Mesodermal cell (in vitro differentiated cells): Measurements from ENCODE around the gene TLR7.

Experiments used
- H3K27ac ChIP-seq: 2 replicates; pipeline ENCODE4 v1.7.0; 2013; ENCODE audit warnings: mild to moderate bottlenecking, low read depth, low read length, moderate library complexity; ENCODE audit not compliant: severe bottlenecking
- H3K36me3 ChIP-seq: 2 replicates; pipeline ENCODE4 v1.7.1; 2013; ENCODE audit warnings: mild to moderate bottlenecking, low read length, moderate library complexity; ENCODE audit not compliant: control insufficient read depth, insufficient read depth
- H3K4me1 ChIP-seq: one replicate; pipeline ENCODE4 v1.7.1; 2013; ENCODE audit warnings: mild to moderate bottlenecking, low read length; ENCODE audit not compliant: insufficient read depth, control insufficient read depth, poor library complexity, severe bottlenecking
- H3K4me3 ChIP-seq: 2 replicates; pipeline ENCODE4 v1.7.0; 2013; ENCODE audit warnings: low read length, control low read depth, mild to moderate bottlenecking; ENCODE audit not compliant: insufficient read depth, poor library complexity, severe bottlenecking; ENCODE audit errors: extremely low read depth
- H3K9me3 ChIP-seq: 2 replicates; pipeline ENCODE4 v1.7.1; 2013; ENCODE audit warnings: mild to moderate bottlenecking, low read length, moderate library complexity; ENCODE audit not compliant: control insufficient read depth
- WGBS, 2 experiments: methylation state at CpG; one replicate each; pipeline ENCODE4 v1.1.5; 2013; ENCODE audit warnings: missing lambda C conversion rate in 2 of 2; ENCODE audit not compliant: insufficient coverage in 2 of 2; 5-methylcytosine and 5-hydroxymethylcytosine counted together

Gene TLR7

GRCh38 chrX:12887767-12888166, 20.9 kb downstream of the TLR7 start:
- Histone ChIP-seq H3K4me3 (no peak overlapping the region), H3K27ac (no peak overlapping the region), H3K9me3 (no peaks in the 10 kb centered on the region), H3K36me3 (no peaks in the 10 kb centered on the region), H3K4me1 (no peaks in the 10 kb centered on the region)
- 78% methylated on average over 1 of the region's 3 CpGs; no CpG with 5 or more reads in 1 of the 2 experiments for whole genome bisulfite sequencing, 2 experiments

- H3K27ac ChIP-seq: no peak overlapping the region
- WGBS, 2 experiments: 72 to 88% methylated on average over 2 to 3 of the region's 5 CpGs
- H3K4me1 ChIP-seq: no peaks in the 10 kb centered on the region
- H3K9me3 ChIP-seq: no peaks in the 10 kb centered on the region
- H3K4me3 ChIP-seq: no peak overlapping the region
- no peaks in the 10 kb centered on the region for H3K36me3 ChIP-seq
Measured at GRCh38 chrX:12890467-12890866, 23.6 kb downstream of the TLR7 start.

GRCh38 chrX:12891171-12891570, 24.3 kb downstream of the TLR7 start:
- Histone ChIP-seq H3K36me3 (no peaks in the 10 kb centered on the region), H3K4me3 (no peak overlapping the region), H3K27ac (no peak overlapping the region), H3K9me3 (no peaks in the 10 kb centered on the region), H3K4me1 (no peaks in the 10 kb centered on the region)
- WGBS, 2 experiments: 100% methylated on average over 1 of the region's 4 CpGs

- Histone ChIP-seq H3K36me3 (no peaks in the 10 kb centered on the region), H3K27ac (no peak overlapping the region), H3K4me1 (no peaks in the 10 kb centered on the region), H3K4me3 (no peak overlapping the region), H3K9me3 (no peaks in the 10 kb centered on the region)
- WGBS, 2 experiments: no CpG with 5 or more reads among the region's 2 CpGs
Measured at GRCh38 chrX:12891915-12892506, 25.1 kb downstream of the TLR7 start.

GRCh38 chrX:12892716-12893115, 25.8 kb downstream of the TLR7 start:
- Histone ChIP-seq H3K4me3 (no peak overlapping the region), H3K9me3 (no peaks in the 10 kb centered on the region), H3K27ac (no peak overlapping the region), H3K36me3 (no peaks in the 10 kb centered on the region), H3K4me1 (no peaks in the 10 kb centered on the region)
- 83% methylated on average over 1 to 2 of the region's 2 CpGs for WGBS, 2 experiments

GRCh38 chrX:12894074-12895030, 27.5 kb downstream of the TLR7 start:
- no peak overlapping the region for H3K4me3 ChIP-seq
- no peaks in the 10 kb centered on the region for H3K4me1 ChIP-seq
- no peak overlapping the region for H3K27ac ChIP-seq
- no peaks in the 10 kb centered on the region for H3K36me3 ChIP-seq
- 88% methylated on average over 3 of the region's 12 CpGs; no CpG with 5 or more reads in 1 of the 2 experiments for WGBS, 2 experiments
- no peaks in the 10 kb centered on the region for H3K9me3 ChIP-seq

- no CpG with 5 or more reads among the region's 2 CpGs for WGBS, 2 experiments
- Histone ChIP-seq H3K27ac (no peak overlapping the region), H3K9me3 (no peaks in the 10 kb centered on the region), H3K4me3 (no peak overlapping the region), H3K4me1 (no peaks in the 10 kb centered on the region), H3K36me3 (no peaks in the 10 kb centered on the region)
Measured at GRCh38 chrX:12895866-12896265, 29.0 kb downstream of the TLR7 start.

GRCh38 chrX:12896935-12897334, 30.1 kb downstream of the TLR7 start:
- WGBS, 2 experiments: no CpG with 5 or more reads among the region's 4 CpGs
- H3K4me3 ChIP-seq: no peak overlapping the region

GRCh38 chrX:12898073-12898472, 31.2 kb downstream of the TLR7 start:
- H3K36me3 ChIP-seq: no peaks in the 10 kb centered on the region
- no peaks in the 10 kb centered on the region for H3K4me1 ChIP-seq
- WGBS, 2 experiments: 93 to 96% methylated on average over 2 to 5 of the region's 5 CpGs
- no peak overlapping the region for H3K4me3 ChIP-seq
- no peak overlapping the region for H3K27ac ChIP-seq
- no peaks in the 10 kb centered on the region for H3K9me3 ChIP-seq

More at GRCh38 chrX:12896935-12897334, 30.1 kb downstream of the TLR7 start:
- no peaks in the 10 kb centered on the region for H3K36me3 ChIP-seq
- H3K9me3 ChIP-seq: no peaks in the 10 kb centered on the region
- H3K4me1 ChIP-seq: no peaks in the 10 kb centered on the region
- H3K27ac ChIP-seq: no peak overlapping the region

- H3K27ac ChIP-seq: no peak overlapping the region
- no peaks in the 10 kb centered on the region for H3K36me3 ChIP-seq
- 62 to 100% methylated on average over 1 to 2 of the region's 7 CpGs for WGBS, 2 experiments
- no peaks in the 10 kb centered on the region for H3K4me1 ChIP-seq
- H3K9me3 ChIP-seq: no peaks in the 10 kb centered on the region
- no peak overlapping the region for H3K4me3 ChIP-seq
Measured at GRCh38 chrX:12899506-12899905, 32.6 kb downstream of the TLR7 start.

GRCh38 chrX:12901486-12901885, 34.6 kb downstream of the TLR7 start:
- 0 to 14% methylated on average over 1 to 4 of the region's 10 CpGs for WGBS, 2 experiments
- Histone ChIP-seq H3K27ac (no peak overlapping the region), H3K4me1 (no peaks in the 10 kb centered on the region), H3K9me3 (no peaks in the 10 kb centered on the region), H3K4me3 (no peak overlapping the region), H3K36me3 (no peaks in the 10 kb centered on the region)
